ENCODE results near the gene SEMA7A.

Gene SEMA7A

DNA sequence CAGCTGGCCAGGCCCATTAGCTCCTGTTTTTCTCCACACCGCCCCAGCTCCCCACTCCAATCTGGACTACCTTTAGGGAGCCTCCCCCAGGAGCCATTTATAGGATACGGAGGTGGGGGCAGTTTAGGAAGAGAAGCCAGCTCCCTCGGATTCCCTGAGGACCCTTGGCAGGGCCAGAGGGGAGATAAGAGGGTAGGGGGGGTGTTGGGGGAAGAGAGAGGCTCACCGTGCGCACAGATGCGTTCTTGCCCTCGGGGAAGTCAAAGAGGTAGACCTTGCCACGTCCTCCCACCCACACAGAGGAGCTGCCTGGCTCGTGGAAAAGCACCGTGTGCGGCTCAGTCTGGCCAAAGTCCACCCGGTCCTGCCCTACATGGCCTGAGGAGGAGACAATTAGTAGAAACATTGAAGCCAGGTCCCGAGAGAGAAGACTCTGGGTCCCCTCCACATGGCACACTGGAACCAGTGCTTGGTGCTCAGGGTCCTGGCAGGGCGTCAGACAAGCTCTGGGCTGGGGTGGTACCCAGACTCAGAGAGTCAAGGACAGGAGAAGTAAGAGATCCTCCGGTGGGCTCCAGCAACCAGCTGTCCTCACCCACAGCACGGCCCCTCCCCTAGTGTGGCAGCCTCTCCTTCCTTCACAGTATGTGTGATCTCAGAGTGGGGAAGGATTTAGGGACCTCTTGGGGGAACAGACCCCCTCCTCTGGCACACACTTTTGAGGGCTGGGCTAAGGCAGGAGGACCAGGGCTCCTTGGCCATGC lies 15.0 kb downstream of the SEMA7A start:
- no peak for DNase-seq (ENCODE audit: low read depth in 1 of 2, low spot score in 1 of 2)

DNA sequence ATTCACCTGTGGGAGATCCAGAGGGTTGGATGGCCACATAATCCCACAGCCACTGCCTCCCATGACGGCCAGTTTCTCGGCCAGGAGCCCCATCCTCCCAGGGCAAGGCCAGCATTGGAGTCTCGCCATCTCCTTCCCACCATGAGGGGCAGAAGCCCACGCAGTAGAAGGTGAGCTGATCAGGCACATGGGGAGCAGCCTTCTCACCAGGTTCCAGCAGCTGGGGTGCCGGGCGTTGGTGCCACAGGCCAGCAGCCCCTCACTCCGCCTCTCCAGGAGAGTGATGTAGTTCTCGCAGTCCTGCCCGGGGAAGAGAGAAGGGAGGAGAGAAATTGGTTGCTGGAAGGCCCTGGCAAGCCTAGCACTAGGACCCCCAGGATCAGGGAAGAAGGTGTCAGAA lies 16.1 kb downstream of the SEMA7A start:
- no peak for DNase-seq (ENCODE audit: low read depth in 1 of 2, low spot score in 1 of 2)

- no peak for DNase-seq (ENCODE audit: low read depth in 1 of 2, low spot score in 1 of 2)
Measured at GRCh38 chr15:74417225-74417624, 16.5 kb downstream of the SEMA7A start.

- no peak for DNase-seq (ENCODE audit: low read depth in 1 of 2, low spot score in 1 of 2)
Measured at GRCh38 chr15:74415966-74416916, 17.5 kb downstream of the SEMA7A start.

GRCh38 chr15:74414603-74415338 lies 19.0 kb downstream of the SEMA7A start:
- DNase-seq (ENCODE audit: low read depth in 1 of 2, low spot score in 1 of 2), result no peak

- no peak for DNase-seq (ENCODE audit: low read depth in 1 of 2, low spot score in 1 of 2)
Measured at GRCh38 chr15:74414081-74414580, 19.6 kb downstream of the SEMA7A start.

- no peak for DNase-seq (ENCODE audit: low read depth in 1 of 2, low spot score in 1 of 2)
Measured at GRCh38 chr15:74413350-74414080, 20.2 kb downstream of the SEMA7A start.

DNA sequence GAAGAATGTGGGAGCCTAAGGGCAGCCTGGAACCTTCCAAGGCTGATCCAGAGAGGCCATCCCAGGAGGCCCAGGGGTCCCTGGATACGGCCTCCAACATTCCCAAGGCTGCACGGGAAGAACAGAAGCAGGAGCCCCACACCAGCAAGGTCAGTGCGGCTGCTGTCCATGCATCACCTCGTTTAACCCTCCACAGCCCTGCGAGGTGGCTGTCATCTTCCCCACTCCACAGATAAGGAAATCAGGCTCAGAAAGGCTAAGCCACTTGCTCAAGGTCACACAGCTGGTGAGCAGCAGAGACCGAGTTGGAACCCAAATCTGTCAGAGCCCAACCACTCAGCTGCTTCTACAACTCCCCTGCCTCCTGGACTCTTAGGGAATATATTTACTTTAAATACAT lies 21.6 kb downstream of the SEMA7A start:
- no peak for DNase-seq (ENCODE audit: low read depth in 1 of 2, low spot score in 1 of 2)

- DNase-seq (ENCODE audit: low read depth in 1 of 2, low spot score in 1 of 2), result no peak
Measured at GRCh38 chr15:74411686-74412085, 22.1 kb downstream of the SEMA7A start.

DNA sequence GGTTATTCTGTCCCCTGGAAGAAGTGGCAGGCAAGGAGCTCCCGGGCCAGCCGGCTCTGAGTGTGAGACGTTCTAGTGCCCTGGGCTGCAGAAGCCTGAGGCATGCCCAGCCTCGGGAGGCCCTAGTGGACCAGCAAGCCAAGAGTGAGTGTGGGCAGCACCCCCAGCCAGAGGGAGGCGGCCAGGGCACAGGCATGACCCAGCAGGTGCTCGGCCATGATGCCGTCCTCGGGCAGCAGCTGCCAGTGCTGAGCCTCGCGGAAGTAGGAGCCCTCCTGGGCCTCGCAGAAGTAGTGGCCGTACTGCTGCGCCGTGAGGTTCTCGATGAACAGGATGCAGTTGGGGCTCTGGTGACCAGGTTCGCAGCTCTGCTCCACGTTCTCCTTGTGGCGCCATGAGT lies 23.3 kb downstream of the SEMA7A start:
- no peak for DNase-seq (ENCODE audit: low read depth in 1 of 2, low spot score in 1 of 2)

- no peak for DNase-seq (ENCODE audit: low read depth in 1 of 2, low spot score in 1 of 2)
Measured at GRCh38 chr15:74409225-74409624, 24.5 kb downstream of the SEMA7A start.

DNA sequence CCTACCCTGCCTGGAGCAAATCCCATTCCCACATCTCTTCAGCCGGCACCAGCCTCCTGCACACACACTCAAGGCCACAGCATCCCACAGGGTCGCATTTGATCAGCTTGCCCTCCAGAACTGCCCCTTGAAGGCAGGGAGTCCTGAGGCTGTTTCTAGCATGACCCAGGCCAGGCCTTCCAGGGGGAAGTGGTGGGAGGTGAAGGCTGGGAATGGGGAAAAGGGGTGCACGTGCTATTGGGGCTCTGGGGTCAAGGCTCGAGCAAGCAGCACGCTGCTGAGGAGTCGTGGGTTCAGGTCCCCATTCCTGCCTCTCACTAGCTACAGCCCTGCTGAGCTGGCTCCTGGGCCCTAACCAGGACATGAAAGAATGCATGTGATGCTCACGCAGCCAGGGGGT lies 24.9 kb downstream of the SEMA7A start:
- DNase-seq (ENCODE audit: low read depth in 1 of 2, low spot score in 1 of 2), result no peak

- no peak for DNase-seq (ENCODE audit: low read depth in 1 of 2, low spot score in 1 of 2)
Measured at GRCh38 chr15:74408385-74408784, 25.4 kb downstream of the SEMA7A start.

DNA sequence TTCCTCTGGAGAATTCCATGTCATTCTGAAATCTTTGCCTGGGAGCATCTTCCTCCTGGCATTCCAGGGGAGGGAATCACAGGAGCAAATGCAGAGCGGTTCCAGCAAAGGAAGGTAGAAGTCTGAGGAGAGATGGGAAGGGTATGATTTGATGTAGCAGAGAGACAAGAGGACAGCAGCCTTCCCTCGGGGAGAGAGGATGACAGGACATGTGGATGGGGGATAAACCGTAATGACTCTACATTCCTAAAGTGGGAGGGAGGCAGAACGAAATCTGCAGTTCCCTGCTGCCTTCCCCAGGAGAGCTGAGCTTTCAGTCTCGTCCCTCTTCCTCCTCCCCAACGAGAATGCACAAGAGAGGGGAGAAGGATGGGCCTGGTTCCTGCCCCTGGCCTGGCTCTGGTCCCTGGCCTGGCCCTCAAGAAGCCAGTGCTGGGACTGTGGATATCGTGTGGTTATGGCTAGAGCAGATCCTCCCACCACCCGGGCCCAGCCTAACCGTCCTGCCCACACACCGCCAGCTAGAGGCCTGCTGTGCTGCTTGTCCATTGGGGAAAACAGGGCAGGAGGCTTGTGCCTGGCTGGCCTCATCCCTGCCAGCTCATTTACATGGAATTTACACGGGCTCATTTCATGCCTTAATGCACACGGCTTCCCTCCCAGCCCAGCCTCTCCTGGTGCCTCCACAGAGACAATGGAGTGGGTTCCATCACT lies 26.6 kb downstream of the SEMA7A start:
- no peak for DNase-seq (ENCODE audit: low read depth in 1 of 2, low spot score in 1 of 2)

DNA sequence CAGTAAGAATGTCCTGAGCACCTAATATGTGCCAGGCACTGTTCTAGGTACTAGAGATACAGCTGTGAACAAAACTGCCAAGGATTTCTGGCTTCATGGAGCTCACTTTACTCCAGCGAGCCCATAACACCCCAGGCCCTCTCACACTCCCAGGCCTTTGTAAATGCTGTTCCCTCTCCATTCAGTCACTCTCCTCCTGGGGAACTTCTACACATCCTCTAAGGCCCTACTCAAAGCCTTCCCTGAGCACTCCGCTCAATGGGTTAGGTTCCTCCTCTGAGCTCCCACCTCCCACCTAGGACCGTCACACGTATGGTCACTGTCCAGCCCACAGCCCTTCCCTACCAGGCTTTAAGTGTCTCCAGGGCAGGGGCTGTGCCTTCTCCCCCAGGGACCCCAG lies 27.2 kb downstream of the SEMA7A start:
- DNase-seq (ENCODE audit: low read depth in 1 of 2, low spot score in 1 of 2), result no peak

GRCh38 chr15:74405823-74406222 lies 27.9 kb downstream of the SEMA7A start:
- no peak for DNase-seq (ENCODE audit: low read depth in 1 of 2, low spot score in 1 of 2)

GRCh38 chr15:74403991-74404563 lies 29.7 kb downstream of the SEMA7A start:
- DNase-seq (ENCODE audit: low read depth in 1 of 2, low spot score in 1 of 2), result no peak

DNA sequence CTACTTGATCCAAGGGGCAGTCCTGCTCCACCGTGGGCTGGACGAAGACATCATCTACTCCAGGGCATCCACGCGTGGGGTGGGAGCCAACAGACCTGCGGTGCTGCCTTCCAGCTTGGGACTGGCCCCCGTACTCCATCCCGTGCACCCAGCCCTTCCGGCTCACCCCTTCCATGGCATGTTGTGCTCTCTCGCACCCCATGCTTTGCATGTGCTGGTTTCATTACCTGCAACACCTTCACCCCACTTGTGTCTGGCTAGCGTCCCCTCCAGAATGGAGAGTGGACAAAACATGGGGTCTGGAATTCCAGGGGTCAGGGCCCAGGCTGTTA lies 30.2 kb downstream of the SEMA7A start:
- DNase-seq (ENCODE audit: low read depth in 1 of 2, low spot score in 1 of 2), result no peak

DNA sequence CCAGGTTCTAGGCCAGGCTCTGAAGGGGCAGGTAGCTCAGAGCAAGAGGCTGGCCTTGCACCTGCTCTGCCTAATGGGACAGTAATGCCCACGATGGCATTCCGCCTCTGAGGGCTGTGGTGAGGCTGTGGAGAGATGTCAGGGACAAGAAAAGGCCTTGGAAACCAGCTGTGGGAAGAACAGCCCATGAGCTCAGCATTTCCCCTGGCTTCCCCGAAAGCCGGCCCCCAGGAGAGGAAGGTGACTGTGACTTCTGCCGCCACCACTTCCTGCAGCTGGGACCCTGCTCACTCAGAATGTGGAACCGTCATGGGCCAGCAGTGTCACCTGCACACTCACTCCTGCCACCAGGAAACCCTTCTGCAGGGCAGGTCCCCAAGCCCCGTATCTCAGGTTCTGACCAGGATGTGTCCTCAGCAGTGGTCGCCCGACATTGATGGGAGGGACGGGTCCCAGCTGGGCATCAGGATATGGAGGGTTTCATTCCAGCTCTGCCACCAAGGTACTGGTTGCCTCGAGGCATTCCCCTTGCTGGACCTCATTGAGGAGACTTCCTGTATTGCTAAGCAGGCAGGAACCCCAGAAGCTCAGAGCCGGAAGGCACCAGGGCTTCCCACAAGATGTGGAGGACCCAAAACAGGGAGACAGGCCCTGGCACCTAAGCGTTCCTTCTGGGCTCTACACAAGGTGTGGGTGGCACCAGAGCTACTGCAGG lies 30.7 kb downstream of the SEMA7A start:
- DNase-seq (ENCODE audit: low read depth in 1 of 2, low spot score in 1 of 2), result peak; percentile 54 to 82
